GM19372 (cell line): ENCODE results near the gene CCDC195.

Experiments used
- ATAC-seq: cut with Tn5 transposase; IDR thresholded peaks from one replicate; pipeline ENCODE4 v1.9.1; 2021; ENCODE audit warnings: mild to moderate bottlenecking, low read depth, moderate library complexity; ENCODE audit not compliant: unreplicated experiment

Gene CCDC195, protein sequence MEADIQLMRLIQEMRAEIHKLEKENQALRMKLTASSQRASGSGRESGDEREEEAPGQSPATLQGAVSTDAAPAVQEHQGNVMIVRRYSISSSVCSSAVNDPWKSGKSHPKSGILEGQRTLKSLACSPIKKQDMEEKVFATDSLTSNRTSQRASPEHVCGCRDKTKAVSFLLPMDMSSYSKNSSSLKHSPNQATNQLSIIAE

DNA sequence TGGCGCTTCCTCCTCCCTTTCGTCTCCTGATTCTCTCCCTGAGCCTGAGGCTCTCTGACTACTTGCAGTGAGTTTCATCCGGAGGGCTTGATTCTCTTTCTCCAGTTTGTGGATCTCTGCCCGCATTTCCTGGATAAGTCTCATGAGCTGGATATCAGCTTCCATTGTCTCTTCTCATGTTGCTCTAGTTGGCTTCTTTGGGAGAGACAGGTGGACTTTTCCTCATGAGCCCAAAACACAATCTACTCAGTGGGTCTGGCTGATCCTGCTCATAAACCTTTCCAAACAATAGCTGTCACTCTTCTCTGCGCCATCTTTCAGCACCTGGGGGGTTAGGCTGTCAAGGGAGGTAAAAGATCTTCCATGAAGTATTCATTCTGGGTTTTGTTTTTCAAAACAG is at the start of gene CCDC195:
Gene CCDC195 (minus strand): TSS at position 165 of the 400 bp plus-strand sequence. CDS start 0 bp downstream, at position 165.
- ATAC-seq: no peak

DNA sequence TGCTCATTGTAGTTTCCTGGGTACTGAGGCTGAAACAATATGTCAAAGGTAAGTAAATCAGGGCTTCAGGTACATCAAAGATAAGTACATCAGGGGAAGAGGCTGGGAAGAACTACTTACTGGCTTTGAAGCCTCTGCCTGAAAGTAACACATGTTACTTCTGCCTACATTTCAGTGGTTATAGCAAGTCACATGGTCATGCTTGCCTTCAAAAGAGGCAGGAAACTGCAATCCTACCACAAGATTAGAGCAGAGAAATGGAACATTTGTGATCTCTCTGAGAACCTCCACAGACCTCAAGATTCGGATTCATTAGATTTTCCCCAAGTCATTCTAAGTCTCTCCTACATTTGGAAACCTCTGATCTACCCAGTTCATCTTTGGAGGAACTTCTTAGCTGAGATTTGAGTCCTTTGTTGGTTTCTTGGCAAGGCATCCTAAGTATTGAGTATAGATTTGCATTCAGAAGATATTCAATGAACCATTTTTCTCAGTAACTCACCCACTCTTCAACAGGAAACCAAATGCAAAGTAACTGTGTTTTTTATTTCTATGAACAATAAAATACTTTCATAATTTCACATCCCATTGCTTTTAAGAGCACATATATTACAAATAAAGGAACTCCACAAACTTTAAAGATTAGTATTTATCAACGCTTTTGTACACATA is 48.5 kb upstream of the CCDC195 start:
- ATAC-seq: no peak

DNA sequence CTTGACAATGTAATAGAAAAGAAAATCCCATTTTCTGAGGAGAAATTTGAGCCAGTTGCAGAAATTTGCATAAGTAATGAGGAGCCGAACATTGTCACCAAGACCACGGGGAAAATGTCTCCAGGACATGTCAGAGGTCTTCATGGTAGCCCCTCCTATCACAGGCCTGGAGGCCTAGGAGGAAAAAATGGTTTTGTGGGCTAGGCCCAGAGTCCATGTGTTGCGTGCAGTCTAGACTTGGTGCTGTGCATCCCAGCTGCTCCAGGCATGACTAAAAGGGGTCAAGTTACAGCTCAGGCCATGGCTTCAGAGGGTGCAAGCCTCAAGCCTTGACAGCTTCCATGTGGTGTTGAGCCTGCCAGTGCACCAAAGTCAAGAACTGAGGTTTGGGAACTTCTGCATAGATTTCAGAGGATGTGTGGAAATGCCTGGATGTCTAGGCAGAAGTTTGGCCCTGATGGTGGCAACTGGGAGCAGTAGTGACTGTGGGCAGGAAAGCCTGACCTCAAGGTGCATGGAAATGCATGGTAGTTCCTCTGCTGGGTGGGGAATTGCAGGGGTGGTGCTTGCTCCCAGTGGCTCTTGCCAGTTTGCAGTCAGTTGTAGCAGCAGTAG is 41.9 kb upstream of the CCDC195 start:
- no peak for ATAC-seq

DNA sequence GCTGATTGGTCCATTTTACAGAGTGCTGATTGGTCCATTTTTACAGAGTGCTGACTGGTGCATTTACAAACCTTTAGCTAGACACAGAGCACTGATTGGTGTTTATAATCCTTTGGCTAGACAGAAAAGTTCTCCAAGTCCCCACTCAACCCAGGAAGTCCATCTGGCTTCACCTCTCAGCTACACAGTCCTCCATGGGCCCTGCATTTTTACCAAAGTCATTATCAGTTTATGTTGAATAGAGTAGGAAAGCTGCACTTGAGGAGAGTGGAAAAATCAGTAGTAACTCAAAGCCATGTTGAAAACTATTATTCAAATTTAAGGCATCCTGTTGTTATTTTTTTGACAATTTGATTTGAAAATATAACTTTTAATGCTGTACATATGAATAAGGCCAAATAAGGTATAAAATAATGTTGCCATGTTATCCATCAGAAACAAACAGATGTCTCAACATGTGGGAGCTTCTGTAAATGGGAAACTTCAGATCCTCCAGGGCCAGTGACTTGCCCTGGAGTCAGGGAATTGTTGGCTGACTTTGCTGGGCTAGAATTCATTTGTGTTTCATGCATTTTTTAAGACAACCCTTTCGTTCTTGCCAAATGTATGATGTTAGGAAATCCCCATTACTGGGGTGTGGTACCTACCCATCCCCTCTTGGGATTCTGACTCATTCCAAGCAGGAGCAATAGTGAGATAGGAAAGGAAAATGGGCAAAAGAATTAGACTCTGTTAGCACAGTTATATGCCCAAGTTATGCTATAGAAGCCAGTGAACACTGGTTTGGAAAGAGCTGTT is 37.8 kb upstream of the CCDC195 start:
- no peak for ATAC-seq

DNA sequence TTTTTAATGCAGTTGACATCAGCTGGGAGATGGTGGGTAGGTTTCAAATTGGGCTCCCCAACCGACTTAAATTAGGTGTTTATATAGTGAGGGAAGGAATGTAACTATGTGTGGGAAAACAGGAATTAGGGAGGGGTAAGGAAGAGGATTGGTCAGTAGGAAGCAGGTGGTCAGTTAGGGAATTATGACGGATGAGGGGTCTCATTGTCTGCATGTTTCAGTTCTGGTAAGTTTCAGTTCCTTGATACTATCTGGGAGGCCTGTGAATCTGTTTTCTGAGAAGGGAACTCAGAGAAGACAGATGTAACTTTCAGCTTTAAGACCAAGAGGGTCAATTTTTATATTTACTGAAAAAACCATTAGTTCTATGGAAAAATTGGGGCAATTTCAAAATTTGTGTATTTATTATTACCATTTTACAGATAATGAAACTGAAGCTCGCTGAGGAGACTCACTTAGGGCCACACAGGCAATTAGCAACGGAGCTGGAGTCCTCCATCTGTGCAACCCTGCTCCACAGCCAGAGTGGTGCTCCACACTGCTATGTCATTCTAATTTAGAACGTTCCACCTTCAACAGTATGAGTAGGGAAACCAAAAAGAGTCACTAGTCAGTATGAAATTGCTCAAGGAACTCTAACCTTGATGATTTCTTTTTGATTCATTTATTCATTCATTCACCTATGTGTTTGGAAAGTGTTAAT is 36.0 kb upstream of the CCDC195 start:
- peak; percentile 58 for ATAC-seq

DNA sequence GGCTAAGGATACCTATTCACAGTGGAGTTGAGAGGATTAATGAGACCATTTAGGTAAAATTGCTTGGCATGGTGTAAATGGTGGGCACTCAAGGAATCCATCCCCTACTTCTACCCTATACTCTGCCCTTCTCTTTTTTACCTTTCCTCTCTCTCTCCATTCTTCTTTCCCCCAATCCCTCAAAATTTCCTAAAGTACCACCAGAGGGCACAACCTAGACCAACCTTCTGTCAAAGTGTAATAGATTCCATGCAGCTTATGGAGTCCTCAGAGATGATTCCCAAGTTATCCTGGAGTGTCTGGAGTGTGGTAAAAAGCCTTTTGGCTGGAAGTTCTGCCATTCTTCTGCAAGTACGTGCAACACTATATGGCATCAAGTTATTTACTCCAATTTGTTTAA is 33.0 kb upstream of the CCDC195 start:
- ATAC-seq: no peak

DNA sequence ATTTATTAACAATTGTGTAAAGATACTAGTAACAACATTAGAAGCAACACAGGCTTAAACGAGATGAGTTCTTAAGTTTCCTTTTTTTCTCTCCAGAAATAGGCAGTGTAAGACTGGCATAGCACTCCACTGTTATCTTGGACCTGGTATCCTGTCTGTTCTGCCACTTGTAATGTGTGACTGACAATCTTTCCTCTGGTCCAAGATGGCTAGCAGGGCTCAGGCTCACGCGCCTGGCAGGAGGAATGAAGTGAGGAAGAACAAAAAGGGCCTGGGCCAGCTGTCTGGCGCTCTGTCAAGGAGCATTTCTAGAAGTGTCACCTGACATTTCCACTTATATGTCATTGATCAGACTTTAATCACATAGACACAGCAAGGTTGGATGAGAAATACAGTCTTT is 31.6 kb upstream of the CCDC195 start:
- no peak for ATAC-seq

DNA sequence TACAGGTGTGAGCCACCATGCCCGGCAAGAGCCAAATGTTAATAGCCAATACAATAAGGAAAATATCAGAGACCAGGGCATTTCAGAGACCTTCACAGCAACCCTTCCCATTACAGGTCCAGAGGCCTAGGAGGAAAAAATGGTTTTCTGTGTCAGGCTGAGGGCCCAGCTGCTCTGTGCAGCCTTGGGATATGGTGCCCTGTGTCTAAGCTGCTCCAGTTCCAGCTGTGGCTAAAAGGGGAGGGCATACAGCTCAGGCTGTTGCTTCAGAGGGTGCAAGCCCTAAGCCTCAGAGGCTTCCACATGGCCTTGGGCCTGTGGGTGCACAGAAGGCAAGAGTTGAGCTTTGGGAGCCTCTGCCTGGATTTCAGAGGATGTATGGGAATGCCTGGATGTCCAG is 20.1 kb upstream of the CCDC195 start:
- ATAC-seq: no peak

DNA sequence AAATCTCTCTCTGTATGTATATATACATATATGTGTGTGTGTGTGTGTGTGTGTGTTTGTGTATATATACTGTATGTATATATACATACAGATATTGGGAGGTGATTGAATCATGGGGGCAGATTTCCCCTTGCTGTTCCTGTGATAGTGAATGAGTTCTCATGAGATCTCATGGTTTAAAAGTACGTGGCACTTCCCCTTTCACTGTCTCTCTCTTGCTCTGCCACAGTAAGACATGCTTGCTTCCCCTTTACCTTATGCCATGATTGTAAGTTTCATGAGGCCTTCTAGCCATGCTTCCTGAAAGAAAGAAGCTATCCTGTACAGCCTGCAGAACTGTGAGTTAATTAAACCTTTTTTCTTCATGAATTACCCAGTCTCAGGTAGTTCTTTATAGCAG is 18.8 kb upstream of the CCDC195 start:
- ATAC-seq: no peak

DNA sequence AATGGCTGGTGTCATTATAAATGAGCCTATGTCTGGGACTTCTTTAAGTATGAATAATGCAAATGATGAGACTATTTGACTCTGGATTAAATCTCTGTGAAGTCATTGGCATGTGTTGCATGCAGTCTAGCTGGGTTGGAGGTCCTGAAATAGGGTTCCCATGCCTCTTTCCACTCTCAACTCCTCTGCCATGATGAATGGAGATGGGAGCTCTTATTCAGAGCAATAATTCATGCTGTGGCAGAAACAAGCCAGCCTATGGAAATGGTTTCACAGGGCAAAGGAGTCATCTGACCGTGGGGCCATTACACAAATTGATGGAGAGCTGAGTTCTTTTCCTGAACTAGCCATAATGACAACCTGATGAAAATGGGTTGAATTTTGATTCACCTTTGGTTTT is 15.5 kb upstream of the CCDC195 start:
- ATAC-seq: no peak

DNA sequence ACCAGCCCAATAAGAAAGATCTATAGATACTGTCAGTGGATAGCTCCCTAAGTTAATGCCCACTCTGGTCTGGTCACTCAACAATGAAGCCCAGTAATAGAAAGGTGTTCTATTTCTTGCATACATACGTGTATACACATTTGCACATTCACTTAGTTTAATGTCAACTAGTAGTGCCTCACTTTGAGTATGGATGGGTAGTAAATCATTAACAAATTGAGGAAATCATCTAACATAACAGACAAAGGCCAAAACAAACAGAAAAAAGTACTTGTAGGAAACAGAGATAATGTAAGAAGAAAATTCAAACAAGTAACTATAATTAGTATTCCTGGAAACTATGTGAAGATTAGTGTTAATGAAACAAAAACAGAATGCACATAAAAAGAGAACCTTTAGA is 13.3 kb upstream of the CCDC195 start:
- ATAC-seq: no peak

DNA sequence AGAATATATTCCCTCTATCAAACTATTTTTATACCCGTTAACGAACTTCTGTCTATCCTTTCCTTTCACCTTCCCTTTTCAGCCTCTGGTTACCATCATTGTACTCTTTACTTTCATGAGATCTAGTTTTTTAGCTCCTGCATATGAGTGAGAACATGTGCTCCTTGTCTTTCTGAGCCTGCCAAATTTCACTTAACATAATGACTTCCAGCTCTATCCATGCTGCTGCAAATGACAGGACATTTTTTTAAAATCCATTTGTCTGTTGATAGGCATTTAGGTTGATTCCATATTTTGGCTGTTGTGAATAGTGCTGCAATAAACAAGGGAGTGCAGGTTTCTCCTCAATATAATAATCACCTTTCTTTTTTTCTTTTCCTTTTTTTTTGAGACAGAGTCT is 8.2 kb upstream of the CCDC195 start:
- no peak for ATAC-seq

DNA sequence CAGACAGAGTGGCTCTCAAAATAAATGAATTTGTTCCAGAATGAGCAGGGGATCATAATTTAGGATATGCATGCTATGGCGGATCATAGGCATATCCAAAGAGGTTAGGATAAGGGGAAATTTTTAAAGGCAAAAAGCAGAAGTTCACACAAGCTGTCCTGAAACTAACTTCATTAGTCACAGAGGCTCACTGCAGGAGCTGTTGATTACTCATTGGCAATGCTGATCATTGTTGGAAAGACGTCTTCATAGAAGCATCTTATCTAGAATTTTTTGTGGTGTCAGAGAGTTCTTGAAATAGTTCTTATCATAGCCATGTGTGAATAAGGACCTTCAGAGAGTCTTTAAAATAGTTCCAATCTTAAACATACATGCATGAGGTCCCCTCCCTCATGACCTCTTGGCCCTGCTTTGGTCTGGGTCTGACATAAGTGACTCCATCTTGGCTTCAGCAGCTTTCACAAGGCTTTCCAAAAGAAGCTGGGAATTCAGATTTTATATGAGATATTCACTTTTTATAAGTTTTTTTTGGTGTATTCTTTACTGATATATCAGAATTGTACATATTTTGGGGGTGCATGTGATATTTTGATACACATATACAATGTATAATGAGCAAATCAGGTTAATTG is 7.5 kb upstream of the CCDC195 start:
- ATAC-seq: no peak

DNA sequence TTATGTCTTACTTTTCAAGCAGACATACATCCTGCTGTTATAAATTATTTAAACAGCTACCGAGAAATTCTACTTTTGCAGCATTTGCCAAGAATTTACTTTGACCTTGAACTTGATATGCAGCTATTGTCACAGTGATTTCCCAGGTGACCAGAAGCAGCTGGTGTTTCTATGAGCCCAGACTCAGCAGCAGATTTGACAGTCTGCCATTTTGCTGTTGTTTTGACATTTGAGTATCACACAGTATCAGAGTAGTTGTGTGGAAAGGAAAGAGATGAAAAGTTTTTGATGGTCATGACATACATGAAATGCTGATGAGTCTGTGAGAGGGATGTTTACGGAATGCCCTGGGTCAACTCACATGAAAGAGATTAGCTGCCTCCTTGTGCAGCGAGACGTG is 6.6 kb upstream of the CCDC195 start:
- no peak for ATAC-seq

DNA sequence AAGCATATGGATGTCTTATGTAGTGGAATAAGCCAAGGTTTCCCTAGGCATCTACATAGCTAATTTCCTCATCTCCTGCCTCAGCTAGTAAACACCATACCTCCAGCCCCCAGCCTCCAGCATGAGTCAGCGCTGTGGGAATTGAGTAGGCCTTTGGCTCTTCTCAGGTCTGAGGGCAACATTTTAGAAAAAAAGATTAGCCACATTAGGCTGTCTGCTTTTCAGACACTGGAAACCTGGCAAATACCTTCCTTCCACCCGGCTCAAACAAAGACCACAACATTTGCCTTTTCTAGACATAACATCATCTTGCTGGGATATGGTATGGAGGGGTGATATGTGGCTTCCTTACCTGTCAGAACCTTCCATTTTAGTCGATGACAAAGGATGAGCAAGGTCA is 6.1 kb upstream of the CCDC195 start:
- ATAC-seq: no peak

DNA sequence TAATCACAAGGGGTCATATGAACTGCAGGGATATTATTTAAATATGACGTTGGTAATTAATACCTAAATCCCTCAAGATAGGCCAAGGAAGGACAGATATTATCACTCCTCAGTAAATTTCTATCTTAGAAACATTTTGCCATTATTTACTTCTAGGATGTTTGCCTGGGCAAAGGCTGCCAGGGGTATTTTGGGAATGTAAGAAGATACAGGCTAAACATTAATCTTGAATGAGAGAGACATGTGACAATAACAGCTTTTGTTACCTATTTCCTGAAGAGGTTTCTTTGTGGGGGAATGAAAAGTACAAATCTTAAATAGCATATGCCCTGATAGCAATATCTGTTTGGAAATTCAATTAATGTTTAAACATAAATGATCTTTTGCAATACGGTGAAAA is 756 bp upstream of the CCDC195 start:
- ATAC-seq: no peak

DNA sequence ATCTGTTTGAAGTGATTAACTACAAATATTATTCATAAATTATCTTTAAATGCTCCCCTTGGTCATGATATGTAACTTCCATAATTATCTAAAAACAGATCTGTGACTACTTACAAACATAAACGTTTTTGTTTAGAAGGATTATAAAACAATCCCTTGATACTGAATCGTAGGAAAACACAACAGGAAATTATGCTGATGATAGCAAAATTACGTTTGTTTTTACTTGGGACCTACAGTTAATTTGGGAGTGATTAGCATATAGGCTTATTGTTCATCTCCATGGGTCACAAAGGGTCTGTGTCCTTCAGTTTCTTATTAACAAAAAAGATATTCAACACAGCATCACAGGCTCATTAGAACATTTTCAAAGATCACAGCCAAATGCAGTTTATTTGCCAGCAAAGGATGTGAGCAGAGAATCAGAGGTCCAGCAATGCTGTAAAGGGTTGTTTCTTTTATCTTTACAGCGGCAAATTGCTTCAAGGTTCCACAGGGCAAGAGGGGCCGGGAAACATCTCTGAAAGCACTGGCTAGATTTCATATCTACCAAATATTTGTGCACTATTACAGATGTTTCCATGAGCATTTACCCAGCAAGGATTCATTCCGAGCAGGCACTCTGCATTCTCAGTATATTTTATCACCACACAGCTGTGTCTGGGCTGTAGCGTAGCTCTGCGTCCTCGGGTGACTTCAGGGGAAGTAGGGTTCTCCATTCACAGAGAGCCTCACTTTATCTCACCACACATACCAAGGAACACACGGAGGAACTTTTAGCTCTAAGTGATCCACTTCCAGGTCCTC is 4.1 kb downstream of the CCDC195 start:
- ATAC-seq: no peak

DNA sequence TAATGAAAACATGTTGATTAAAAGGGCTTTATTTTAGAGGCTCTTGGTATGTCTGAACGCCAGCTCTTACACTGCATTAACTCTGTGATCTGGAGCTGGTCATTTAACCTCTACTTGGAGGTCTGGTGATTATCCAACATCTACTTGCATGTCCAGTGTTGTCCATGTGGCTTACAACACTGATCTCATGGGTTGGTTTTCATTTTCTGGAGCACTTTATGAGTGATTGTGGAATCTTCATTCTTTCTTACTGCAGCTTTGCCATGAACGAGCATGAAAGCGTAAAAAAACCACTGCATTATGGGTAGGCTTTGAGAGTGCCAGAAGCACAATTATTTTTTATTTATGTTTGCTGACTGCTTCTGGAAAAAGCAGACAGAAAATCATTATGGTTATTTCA is 4.8 kb downstream of the CCDC195 start:
- ATAC-seq: no peak

DNA sequence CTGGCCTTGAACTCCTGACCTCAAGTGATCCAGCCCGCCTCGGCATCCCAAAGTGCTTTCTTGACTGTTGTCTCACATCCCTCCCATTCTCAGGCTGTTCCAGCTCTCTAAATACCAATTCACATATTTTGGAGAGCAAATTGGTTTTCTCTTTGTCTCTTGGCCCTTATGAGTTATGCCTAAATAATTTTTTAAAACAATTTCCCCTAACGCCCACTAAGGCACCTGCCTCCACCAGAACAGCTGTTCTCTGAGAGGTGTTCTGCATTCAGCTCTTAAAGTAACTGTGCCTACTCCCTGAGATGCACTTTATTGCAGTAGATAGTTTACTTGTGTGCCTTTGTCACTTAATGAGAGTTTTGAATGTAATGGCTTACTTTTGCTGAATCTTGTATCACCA is 6.9 kb downstream of the CCDC195 start:
- no peak for ATAC-seq
